GM18868 (cell line): ENCODE data around the gene LMF1.
"Not testable (repeated sequence)": the region's sequence is repeated elsewhere in the genome, so short reads cannot be mapped to it uniquely, and the experiment has no call there.

ENCODE experiments used
- ATAC-seq: cut with Tn5 transposase; IDR thresholded peaks from one replicate; pipeline ENCODE4 v1.9.1; 2021; ENCODE audit warnings: mild to moderate bottlenecking, moderate library complexity; ENCODE audit not compliant: unreplicated experiment

LMF1 gene

DNA sequence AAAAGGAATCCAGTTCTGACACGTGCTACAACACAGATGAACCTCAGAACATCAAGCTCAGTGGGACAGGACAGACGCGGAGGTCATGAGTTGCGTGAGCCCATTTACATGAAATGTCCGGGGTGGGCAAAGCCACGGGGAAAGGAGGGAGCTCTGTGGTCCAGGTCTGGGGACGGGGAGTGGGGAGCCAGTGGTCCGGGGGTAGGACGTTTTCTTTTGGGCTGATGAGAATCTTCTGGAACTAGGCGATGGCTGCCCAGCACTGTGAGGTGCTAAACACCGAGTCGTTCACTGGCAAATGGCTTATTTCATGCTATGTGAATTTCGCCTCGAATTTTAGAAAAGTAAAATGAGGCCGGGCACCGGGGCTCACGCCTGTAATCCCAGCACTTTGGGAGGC, 2.6 kb upstream of the LMF1 start:
- ATAC-seq = no peak

DNA sequence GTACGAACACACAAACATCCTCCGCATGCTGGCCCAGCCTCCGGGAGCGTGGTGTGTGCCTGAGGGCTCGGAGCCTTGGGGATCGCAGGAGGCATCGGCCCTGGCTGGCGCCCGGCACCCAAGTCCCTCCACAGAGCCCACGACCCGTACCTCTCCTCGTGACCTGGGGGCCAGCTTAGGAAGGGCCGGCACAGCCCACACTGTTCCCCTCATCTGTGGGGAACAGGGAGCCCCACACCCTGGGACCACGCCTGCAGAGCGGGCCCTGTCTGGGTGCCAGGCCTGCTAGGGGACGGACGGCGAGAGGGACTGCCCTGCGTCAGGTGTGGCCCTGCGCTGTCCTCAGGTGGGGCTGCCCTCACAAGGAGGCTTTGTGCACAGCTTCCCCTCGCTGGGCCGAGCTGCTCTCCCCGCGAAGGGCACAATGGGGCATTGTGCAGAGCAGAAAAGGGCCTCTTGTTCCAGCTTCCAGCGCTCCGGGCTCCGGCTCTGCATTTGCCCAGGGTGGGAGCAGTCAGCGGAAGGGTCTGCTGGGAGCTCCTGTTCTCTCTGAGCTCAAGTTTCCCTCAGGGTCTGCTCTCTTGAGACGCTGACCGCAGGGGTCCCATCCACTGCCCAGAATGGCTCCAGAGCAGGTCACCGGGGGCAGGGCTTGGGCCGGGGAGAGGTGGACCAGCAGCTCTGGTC, 1.7 kb upstream of the LMF1 start:
- no peak for ATAC-seq

DNA sequence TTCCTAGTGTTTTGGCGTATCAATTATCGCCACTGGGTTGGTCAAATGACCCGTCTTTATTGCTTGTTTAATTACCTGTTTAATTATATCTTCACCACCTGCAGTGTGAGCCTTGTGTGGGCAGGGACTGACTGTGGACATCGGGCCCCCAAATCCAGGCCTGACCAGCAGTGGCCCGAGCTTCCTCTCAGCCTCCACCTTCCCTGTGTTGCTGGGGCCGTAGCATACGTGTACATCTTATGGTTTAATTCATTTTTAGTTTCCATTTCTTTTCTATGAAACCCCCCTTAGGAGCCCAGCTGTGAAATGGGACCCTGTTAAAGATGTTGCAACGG, 1.2 kb upstream of the LMF1 start:
- ATAC-seq = no peak

DNA sequence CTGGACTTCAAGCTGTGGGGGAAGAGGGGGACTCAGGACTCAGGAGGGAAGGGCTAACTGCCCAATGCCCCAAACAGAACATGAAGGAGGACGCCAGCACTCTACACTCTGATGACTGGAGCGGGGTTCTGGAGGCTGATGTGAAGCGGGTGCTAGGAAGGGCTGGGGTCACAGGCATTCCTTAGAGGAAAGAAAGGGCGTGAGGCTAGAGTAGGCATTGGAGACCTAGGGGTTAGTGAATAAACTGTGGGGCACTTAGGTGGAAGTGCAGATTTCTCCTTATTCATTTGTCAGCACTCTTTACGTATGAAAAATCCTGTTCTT, 760 bp upstream of the LMF1 start:
- no peak for ATAC-seq

DNA sequence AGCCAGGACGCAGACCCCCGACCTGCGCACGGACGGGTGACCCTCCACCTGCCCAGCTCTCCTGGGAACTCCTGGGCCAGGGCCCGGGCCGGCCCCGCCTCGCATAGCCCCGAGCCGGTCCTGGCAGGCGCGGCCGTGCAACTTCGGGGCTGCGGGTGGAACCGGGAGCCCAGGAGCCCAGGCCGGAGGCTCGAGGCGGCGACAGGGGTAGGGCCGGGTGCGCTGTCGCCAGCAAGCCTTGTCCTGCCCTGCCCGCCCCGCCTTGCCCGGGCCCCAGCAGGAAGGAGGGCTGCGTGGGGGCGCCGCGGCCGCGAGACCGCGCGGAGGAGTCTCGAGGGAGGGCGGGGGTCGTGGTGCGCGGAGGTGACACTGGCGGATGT, 408 bp downstream of the LMF1 start:
- no peak for ATAC-seq

DNA sequence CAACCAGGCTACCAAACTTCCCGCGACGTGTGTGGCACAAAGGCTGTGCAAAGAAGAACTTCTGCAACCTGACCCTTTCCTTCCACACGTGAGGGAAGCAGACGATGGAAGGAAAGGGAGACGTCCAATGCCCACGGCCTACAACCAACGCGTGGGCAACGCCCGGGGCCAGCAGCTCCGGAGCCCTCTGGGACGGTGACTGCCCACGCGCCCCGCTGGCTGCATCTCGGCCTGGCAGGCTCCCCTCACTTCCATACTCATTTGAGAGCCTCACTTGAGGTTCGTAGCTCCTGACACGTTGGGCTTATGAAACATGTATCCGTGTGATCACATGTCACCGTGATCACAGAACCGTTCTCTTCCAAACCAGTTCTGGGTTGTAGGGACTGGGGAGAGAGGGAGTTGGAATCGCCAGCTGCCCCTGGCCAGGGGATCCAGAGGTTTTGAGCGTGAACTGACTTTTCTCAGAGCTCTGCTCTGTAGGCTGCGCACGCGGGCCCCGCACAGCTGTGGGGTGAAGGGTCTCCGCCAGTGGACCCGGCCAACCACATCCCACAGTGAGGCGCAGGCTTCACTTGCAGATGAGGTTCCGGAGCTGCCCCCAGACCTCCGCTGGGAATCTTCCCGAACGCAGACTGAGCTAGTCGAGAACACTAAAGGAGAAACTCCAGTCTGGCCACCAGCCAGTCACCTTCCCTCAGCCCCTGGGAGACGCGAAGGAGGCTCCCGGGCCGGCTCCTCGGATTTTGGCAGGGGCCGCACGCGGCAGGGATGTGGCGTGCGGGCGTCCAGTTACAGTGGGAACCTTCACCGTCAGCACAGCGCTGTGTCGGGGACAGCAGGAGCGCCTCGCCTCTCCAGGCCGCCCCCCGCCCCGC, 1.0 kb downstream of the LMF1 start:
- no peak for ATAC-seq

DNA sequence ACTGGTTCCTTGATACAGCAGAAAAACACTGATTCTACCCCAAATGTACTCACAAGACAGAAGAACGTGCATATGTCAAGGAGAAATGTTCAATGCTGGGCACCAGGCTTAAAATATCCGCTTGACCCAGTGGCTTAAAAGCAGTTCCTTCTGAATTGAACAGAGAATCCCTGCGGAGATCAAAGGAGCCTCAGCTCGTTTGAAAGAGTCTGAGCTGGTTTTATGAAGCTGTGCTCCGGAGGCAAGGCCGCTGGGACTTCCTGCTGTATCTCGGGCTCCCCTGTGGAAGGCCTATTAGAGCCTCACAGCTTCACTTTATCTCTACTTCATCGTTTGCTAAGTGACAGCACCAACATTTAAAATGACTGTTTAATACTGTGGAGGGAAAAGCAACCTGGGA, 2.2 kb downstream of the LMF1 start:
- no peak for ATAC-seq

DNA sequence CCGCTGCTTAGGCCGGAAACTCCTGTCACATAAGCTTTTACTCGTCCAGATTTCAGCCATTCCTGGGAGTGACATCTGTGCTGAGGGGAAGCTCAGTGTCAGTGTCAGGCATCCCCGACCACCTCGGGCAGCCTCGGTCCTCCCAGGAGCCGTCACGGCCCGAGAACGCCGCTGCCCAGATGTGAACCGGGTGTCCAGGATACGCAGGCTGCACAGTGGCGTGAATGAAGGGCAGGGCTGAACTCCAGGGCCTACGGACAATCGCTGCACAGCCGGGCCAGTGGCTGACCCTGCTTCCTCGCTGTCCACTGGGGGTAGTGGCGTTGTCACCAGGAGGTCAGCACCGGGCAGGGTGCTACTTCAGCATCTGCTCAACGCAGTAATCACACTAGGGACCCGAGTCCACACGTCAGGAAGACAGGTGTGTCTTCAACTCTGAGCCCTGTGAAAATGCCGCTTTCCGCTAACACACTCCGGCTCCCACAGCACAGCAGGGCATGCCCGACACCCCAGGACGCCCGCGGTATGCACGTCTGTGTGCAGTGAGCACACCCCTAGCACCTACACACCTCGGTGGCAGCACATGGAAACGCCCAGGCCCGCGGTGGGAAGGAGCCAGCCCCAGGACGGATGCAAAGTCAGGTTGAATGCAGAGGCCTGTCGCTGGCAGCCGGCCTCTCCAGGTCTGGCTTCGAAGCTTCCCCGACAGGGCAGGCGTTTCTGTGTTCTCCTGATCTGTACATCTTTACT, 3.1 kb downstream of the LMF1 start:
- no peak for ATAC-seq

DNA sequence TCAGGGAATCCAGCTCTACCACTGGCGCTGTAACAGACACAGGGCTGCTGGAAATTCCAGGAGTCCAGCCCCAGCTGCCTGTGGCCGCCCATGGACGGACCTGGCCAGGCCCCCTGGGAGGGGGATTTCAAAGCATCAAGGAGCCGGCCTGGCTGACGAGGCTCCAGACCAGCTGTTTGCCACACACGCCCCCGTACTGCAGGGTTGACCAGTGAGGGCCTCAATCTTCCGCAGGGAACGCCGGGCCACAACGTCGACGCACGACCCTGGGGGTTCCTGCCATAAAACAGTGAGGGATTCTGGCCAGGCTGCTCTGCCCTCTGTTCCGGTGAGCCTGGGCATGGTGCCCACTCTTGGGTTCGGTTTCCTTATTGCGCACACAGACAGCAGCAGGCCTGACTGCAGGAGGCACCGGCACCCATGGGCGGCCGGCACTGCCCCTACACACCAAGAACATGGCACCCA, 3.7 kb downstream of the LMF1 start:
- no peak for ATAC-seq

DNA sequence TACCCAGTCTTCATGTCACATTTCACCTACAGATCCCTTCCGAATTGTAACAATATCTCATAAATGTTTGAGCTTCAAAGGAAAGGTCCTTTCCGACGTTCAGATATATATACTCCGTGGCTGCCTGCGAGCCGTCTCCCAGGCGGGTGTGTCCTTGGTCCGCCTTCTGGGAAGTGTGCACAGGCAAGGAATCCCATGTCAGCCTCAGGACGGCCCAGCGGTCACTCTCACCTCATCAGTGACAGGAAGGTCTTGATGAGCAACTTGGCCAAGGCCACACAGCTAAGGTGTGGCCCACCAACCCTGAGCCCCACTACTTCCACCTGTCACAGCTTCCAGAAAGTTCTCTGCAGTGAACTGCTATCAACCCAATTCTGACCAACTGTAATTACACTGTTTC, 4.3 kb downstream of the LMF1 start:
- ATAC-seq = no peak

DNA sequence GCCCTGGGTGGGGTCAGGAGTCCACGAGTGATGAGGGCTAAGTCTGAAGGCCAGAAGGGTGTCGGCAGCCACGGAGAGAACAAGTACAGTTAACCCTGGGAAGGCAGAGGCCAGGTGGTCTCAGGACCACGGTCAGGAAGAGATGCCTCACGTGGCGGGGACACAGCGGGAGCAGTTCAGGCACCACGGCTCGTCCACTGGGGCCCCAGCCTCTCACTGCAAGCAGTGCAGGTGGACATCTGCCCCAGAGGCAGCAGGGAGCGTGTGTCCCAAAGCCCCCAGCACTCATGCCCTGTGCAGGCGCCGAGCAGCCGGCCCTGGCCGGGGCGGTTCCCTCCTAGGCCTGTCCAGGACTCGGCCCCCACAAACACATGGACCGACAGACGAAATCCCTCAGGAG, 4.7 kb downstream of the LMF1 start:
- no peak for ATAC-seq

DNA sequence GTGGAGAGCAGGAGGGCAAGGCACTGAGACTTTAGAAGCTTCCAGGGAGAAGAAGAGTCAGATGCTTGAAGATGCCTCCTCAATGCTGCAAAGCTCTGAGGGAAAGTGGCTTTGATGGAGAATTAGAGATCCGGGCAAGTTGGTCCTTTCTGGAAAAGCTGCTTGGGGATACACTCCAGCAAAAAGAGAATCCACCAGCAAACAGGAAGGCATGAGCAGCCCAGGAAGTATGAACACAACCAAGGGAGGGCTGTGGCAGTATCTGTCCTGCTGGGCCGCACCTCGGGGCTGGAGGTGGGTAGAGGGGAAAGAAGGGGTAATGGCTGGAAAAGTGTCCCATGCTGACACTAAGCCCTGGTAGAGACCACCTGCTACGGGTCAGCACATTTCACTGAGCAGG, 5.3 kb downstream of the LMF1 start:
- ATAC-seq = no peak

DNA sequence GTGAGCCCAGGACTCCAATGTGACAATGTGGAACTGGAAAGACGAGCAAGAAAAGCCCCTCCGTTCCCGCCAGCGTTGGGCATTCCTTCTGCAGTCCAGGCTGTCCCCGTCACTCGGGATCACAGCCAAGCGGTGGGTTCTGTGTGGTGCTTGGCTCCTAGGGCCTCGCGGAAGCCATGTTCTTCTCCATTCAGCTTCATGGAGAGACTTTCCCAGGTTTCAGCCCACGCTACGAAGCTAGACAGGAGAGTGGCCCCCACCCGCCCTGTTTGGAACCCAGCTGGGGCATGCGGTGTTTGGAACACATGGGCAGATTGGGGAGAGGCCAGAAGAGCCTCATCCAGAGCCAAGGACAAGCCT, 5.8 kb downstream of the LMF1 start:
- ATAC-seq = no peak

DNA sequence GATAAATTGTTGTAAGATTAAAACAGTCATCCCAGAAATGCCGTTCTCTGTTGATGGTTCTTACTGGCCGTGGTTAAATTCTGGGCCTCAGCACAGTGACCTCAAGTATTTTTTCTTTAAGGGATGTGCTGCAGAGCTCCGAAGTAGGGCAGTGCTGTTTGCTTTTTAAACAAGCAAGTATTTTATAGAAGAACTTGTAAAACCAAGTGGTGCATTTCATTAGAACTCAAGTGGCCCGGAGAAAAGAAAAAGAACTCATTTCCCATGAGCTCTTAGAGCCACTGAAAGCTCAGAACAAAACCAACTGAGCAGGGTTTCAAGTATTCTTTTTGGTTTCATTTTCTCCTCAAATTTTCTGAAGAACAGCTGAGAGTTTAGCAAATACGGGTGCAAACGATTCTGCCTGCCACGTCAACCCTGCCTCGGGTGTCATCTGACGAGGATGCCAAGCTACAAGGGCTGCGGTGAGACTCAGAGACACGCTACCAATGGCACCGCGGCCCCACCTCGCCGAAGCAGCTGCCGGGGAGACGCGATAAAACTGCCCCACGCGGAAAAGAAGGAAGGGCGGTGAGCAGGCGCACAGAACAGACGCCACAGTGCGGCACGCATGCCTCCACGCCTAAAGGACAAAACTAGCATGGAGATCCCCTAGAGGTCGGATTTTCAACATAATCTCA, 6.3 kb downstream of the LMF1 start:
- no peak for ATAC-seq

DNA sequence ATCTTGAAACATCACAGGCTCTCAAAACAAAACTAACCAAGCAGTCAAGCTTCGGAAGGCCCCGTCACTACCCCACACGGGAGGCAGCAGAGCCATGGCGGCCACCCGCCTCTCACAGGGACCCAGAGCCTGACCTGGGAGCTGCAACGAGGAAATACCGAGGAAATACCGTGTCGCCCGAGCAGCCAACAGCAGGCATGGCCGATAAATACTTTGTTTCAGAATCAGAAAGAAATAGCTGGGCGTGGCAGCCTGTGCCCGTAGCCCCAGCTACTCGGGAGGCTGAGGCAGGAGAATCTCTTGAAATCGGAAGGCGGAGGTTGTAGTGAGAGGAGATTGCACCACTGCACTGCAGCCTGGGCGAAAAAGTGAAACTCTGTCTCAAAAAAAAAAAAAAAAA, 6.9 kb downstream of the LMF1 start:
- ATAC-seq = no peak

DNA sequence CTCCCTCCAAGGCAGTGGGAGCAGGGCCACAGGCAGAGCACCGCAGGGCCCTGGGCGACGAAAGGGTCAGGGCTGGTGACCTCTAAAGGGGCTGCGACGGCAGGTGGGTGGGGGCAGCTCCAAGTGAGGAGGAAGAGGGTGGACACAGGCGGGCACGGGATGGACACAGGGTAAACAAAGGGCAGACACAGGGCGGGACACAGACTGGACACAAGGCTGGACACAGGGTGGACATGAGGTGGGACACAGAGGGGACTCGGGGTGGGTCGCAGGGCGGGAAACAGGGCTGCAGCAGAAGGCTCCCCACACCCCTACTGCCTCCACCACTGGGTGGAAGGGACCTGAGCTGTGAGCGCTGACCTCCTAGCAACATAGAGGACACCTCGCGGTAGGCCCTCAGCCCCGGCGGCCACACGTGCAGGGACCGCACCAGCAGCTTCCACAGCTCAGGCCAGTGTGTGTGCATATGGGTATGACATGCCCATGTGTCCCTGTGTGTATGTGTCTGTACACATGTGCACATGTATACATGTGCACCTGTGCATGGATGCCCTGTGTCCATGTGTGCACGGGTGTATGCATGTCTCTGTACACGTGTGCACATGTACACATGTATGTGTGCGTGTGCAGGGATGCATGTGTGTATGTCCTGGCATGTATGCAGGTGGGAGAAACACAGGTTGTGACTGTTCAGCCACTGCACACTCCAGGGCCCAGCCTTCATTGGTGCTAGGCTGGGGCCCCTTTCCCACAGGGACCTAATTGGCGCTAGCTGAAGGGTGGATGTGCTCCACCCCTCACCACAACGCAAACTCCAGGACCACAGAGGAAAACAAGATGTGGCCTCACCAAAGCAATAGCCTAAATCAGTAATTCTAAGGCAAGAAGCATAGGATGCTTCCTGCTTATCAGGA, 7.6 kb downstream of the LMF1 start:
- no peak for ATAC-seq

DNA sequence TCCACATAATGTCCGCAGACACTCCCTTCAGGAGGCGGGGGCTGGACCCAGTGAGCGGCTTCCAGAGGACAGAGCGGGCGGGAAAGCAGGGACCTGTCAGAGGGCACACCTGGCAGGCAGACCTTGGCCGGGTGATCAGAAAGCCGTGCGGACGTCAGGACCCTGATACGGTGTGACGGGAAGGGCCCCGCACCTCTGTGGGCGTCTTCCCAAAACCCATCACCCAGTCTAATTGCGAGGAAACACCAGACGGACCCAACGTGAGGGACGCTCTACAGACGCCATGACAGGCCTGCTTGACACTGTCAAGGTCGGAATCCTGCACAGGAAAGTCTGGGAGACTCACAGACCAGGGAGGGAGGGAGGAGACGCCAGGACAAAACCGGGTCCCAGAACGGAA, 8.4 kb downstream of the LMF1 start:
- ATAC-seq = no peak

DNA sequence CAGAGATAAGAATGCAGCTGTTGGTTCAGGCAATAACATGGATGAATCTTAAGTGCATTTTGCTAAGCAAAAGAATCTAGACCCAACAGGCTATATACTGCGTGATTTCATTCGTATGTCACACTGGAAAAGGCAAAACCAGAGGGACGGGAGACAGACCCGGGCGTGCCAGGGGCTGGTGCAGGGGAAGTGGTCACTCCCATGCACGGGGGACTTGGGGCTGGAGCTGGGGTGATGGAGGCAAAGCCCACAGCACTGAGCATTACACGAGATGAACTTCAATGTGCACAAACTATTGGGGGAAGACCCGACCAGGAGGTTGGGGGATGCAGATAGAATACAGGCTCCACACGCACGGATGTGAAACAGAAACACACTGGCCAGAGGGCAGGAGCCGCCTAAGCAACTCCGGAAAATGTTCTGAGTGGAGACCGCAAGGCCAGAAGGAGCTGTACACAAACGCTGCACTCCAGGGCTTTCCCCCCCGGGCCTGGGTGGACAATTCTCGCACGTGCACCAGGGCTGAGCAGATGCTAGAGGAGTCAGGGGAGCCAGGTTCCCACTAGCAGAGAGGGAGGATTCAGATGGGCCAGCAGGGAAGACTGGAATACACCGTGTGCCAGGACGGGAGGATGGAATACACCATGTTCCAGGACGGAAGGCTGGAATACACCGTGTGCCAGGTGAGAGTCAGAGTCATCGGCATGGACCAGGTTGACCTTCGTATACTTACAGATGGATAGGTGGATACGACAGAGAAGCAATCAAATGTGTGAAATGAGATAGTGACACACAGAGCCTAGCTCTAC, 11.3 kb downstream of the LMF1 start:
- ATAC-seq = no peak

DNA sequence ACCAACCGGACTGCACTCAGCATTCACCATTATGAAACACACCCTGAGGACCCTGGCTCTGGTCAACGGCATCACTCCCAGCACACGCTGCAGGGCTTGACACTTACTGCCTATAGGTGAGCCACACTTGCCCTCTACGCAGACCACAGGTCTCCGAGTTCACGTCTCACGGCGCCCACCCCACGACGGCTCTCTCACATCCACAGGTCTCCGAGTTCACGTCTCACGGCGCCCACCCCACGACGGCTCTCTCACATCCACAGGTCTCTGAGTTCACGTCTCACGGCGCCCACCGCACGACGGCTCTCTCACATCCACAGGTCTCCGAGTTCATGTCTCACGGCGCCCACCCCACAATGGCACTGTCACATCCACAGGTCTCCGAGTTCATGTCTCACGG, 15.0 kb downstream of the LMF1 start:
- not testable (repeated sequence) for ATAC-seq

DNA sequence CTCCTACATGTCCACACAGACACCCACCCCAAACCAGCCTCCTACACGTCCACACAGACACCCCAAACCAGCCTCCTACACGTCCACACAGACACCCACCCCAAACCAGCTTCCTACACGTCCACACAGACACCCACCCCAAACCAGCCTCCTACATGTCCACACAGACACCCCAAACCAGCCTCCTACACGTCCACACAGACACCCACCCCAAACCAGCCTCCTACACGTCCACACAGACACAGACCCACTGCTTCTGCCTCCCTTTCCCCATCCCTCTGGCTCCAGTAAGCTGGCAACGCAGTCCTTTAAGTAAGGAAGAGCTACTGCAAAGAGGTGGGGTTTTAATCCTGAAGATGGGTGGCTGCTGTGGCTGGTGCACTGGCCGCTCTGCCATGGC, 17.0 kb downstream of the LMF1 start:
- ATAC-seq = not testable (repeated sequence)
